K562 (cell line): ENCODE results near the gene FRMD7. TPM values are rescaled to one million over a fixed set of nuclear protein-coding genes. Genes with fewer than 3 reads are reported as not detected.

Experiments
- CLOCK ChIP-seq: fragments of 250-450 bp; sonication (Bioruptor Pico); IDR thresholded peaks from 2 replicates; pipeline ENCODE4 v1.4.0; 2020; ENCODE audit warnings: mild to moderate bottlenecking, moderate library complexity, borderline replicate concordance
- FOXA1 ChIP-seq: fragments of 450-650 bp; IDR thresholded peaks from 2 replicates; pipeline ENCODE4 v1.6.1; 2016; ENCODE audit warnings: mild to moderate bottlenecking, borderline replicate concordance
- FOXA3 ChIP-seq, 2 experiments: fragments of 450-650 bp in 1 of 2; sonication (generic) in 1 of 2; formaldehyde crosslinking; IDR thresholded peaks in 1 of 2; conservative IDR thresholded peaks in 1 of 2; 2 replicates each; pipeline versions ENCODE4 v1.4.0 to v1.8.0; 2020 to 2022; ENCODE audit warnings: mild to moderate bottlenecking in 2 of 2, missing genetic modification reagents in 1 of 2
- FOXJ3 ChIP-seq: sonication (generic); formaldehyde crosslinking; IDR thresholded peaks from 2 replicates; pipeline ENCODE4 v1.4.0; 2020; ENCODE audit warnings: mild to moderate bottlenecking, missing genetic modification reagents
- HDAC8 ChIP-seq: fragments of 450-650 bp; IDR thresholded peaks from 2 replicates; pipeline ENCODE4 v1.6.1; 2016; ENCODE audit warnings: mild to moderate bottlenecking, missing genetic modification characterization, moderate library complexity, missing compliant biosample characterization
- RBM22 ChIP-seq: fragments of 200-400 bp; formaldehyde crosslinking; IDR thresholded peaks from 2 replicates; pipeline ENCODE4 v1.6.1; 2018; ENCODE audit warnings: low read length, low read depth; ENCODE audit not compliant: poor library complexity, severe bottlenecking
- SRSF9 ChIP-seq: fragments of 200-400 bp; formaldehyde crosslinking; IDR thresholded peaks from 2 replicates; pipeline ENCODE4 v1.6.1; 2017; ENCODE audit warnings: low read depth, low read length, borderline replicate concordance
- TFAM ChIP-seq: fragments of 250-450 bp; sonication (Bioruptor Pico); conservative IDR thresholded peaks from 2 replicates; pipeline ENCODE4 v1.5.0; 2021; ENCODE audit warnings: mild to moderate bottlenecking, moderate library complexity
- ZNF324 ChIP-seq: fragments of 250-450 bp; sonication (Bioruptor Pico); IDR thresholded peaks from 2 replicates; pipeline ENCODE4 v1.4.0; 2020; ENCODE audit warnings: mild to moderate bottlenecking
- ZZZ3 ChIP-seq: fragments of 450-650 bp; IDR thresholded peaks from 2 replicates; pipeline ENCODE4 v1.6.1; 2016; ENCODE audit warnings: antibody characterized with exemption, mild to moderate bottlenecking, moderate library complexity
- polyA plus RNA-seq, 8 experiments: library from polyadenylated mRNA; depleted of rRNA in 4 of 8; stranded (reverse) in 5 of 8; unstranded in 3 of 8; fragments of >200 nt; fragmentation: Nextera tagmentation in 2 of 8; fragmentation: Illumina TruSeq in 1 of 8; extraction: Ambion mirVana in 2 of 8; extraction: Trizol in 1 of 8; gene quantifications; 2 replicates each; pipeline versions ENCODE4 v1.2.1 to v1.2.3, GENCODE V29; 2011 to 2014; ENCODE audit warnings: inconsistent platforms in 1 of 8, missing spikeins in 1 of 8
- total RNA-seq, 7 experiments: library from RNA; depleted of rRNA in 6 of 7; stranded (reverse); fragments of >200 nt in 6 of 7; fragmentation: Illumina TruSeq in 2 of 7; extraction: Trizol in 2 of 7; gene quantifications; 2 replicates each; pipeline versions ENCODE4 v1.2.1 to v1.2.3, GENCODE V29; 2011 to 2021; ENCODE audit warnings: low replicate concordance in 1 of 7

FRMD7 gene
- total and polyA plus RNA-seq, 9 of the 15 experiments (the other 6 are each of a cell fraction or from before 2014, with no cell fraction given), result 0.06 to 0.09 TPM; not detected in 7

- TF ChIP-seq FOXA3 (CRISPR knock-in tag; conservative IDR thresholded peaks at IDR 0.05 in 1 of 2, IDR thresholded peaks at IDR 0.05 in 1 of 2) (no peak), ZNF324 (CRISPR knock-in tag) (no peak), CLOCK (CRISPR knock-in tag) (no peak), HDAC8 (tag) (no peak), FOXJ3 (CRISPR knock-in tag) (no peak), TFAM (no peak), RBM22 (no peak), ZZZ3 (no peak), SRSF9 (no peak), FOXA1 (no peak)
Measured at GRCh38 chrX:132058975-132059374, 68.8 kb downstream of the FRMD7 start (continued).
